ENCODE results near the gene IRS2. TPM values are rescaled to one million over a fixed set of nuclear protein-coding genes. Genes with fewer than 3 reads are reported as not detected.

The IRS2 gene
- total and polyA plus RNA-seq, 2 donors (not counting 1 experiment from before 2014, with no cell fraction given), result 2.3 TPM

DNA sequence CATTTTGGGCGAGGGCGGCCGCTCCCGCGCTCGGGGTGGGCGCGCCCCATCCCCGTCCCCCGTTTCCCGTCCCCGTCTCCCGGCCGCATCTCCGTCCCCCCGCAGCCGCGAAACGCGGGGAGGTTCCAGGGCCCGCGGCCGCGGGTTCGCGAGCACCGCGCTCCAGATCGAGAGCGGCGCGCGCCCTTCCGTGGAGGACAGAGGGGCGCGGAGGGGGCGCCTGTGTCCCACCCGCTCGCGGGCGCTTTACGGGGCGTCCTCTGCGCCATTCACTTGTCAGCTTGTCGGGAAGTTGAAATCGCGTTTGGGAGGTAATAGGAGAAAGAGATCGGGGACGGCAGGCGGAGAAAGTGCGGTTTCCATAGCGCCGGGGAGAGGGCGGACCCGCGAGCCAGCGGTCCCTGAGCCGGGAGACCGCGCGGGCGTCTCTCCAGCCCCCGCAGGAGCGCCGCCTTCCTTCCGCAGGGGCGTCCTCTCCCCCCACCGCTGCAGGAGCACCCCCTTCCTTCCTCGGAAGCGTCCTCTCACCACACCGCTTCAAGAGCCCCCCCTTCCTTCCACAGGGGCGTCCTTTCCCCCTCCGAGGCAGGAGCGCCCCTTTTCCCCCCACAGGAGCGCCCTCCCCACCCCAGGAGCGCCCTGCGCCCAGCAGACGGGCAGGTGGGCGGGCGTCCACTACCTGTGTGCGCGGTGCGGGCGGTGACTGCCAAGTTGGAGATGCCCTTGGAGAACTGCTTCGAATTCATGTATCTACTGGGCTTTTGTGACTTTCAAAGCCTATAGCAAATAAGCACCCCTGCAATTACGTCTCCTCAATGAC, 962 bp upstream of the IRS2 start:
- no peaks in the 10 kb centered on the region for H3K4me1 ChIP-seq (ENCODE audit: control insufficient read depth, extremely low read depth, insufficient read depth, low read length)
- peaks cover 4% of the 10 kb centered on the region for H3K79me2 ChIP-seq (ENCODE audit: control insufficient read depth, insufficient read depth, low read length)
- H3K9me3 ChIP-seq (ENCODE audit: control insufficient read depth, insufficient read depth, low read depth, low read length), result no peaks in the 10 kb centered on the region
- peak overlapping the region; percentile 80 for H3K4me2 ChIP-seq (ENCODE audit: extremely low read depth, insufficient read depth, low read length)
- H2AFZ ChIP-seq (ENCODE audit: low read length), result peak overlapping the region; percentile 67
- no peaks in the 10 kb centered on the region for H3K27me3 ChIP-seq (ENCODE audit: control insufficient read depth, insufficient read depth, low read length)
- H4K20me1 ChIP-seq (ENCODE audit: control insufficient read depth, extremely low read depth, insufficient read depth, low read length), result no peaks in the 10 kb centered on the region
- H3K4me3 ChIP-seq (replicated peaks in 1 of 4; ENCODE audit: control extremely low read depth in 1 of 4, insufficient read depth in 1 of 4, low read depth in 3 of 4, low read length in 4 of 4), result peak overlapping the region; percentile 56 to 80 (median 72)
- H3K36me3 ChIP-seq (ENCODE audit: control insufficient read depth, insufficient read depth, low read length), result peaks cover 3% of the 10 kb centered on the region
- peak in 1 of 2 donors; percentile 48 for DNase-seq (ENCODE audit: low read depth in 2 of 2)
- H3K27ac ChIP-seq (ENCODE audit: insufficient read depth, low read length), result peak overlapping the region; percentile 32
- no peak for TF ChIP-seq EZH2 (IDR thresholded peaks at IDR 0.05; ENCODE audit: low read length, missing control alignments)
- TF ChIP-seq, protein P1, sequence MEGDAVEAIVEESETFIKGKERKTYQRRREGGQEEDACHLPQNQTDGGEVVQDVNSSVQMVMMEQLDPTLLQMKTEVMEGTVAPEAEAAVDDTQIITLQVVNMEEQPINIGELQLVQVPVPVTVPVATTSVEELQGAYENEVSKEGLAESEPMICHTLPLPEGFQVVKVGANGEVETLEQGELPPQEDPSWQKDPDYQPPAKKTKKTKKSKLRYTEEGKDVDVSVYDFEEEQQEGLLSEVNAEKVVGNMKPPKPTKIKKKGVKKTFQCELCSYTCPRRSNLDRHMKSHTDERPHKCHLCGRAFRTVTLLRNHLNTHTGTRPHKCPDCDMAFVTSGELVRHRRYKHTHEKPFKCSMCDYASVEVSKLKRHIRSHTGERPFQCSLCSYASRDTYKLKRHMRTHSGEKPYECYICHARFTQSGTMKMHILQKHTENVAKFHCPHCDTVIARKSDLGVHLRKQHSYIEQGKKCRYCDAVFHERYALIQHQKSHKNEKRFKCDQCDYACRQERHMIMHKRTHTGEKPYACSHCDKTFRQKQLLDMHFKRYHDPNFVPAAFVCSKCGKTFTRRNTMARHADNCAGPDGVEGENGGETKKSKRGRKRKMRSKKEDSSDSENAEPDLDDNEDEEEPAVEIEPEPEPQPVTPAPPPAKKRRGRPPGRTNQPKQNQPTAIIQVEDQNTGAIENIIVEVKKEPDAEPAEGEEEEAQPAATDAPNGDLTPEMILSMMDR (conservative IDR thresholded peaks at IDR 0.05 in 1 of 2, IDR thresholded peaks at IDR 0.05 in 1 of 2; ENCODE audit: low read depth in 1 of 2, low read length in 2 of 2), result no peak
- peak overlapping the region; percentile 70 for H3K9ac ChIP-seq (ENCODE audit: insufficient read depth, low read length)

DNA sequence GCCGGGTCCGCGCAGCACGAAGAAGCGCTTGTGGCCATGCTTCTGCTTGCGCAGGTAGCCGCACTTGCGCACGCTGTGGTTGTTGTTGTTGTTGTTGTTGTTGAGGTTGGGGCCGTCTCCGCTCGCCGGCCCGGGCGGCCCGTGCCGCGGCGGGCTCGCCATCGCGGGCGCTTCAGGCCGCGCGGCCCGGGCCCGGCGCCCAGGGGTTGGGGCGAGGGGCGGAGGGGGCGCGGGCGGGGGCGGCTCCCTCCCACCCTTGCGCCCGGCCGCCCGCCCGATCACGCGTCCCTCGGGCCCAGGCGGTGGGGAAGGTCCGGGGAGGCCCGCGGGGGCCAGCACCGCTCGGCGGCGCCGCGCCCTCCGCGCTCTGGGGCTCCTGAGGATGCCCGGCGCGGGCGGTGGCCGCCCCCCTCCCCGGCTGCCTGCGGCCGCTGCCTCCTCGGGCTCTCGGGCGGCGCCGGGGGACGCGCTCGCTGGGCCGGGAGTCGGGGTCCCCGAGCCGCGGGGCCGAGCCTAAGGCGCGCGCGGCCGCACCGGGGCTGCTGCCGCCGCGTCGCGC, 412 bp downstream of the IRS2 start:
- TF ChIP-seq, protein P1 (conservative IDR thresholded peaks at IDR 0.05 in 1 of 2, IDR thresholded peaks at IDR 0.05 in 1 of 2; ENCODE audit: low read depth in 1 of 2, low read length in 2 of 2), result no peak
- TF ChIP-seq EZH2 (IDR thresholded peaks at IDR 0.05; ENCODE audit: low read length, missing control alignments), result no peak
- Histone ChIP-seq H3K36me3 (ENCODE audit: control insufficient read depth, insufficient read depth, low read length) (peaks cover 7% of the 10 kb centered on the region), H3K4me3 (replicated peaks in 1 of 4; ENCODE audit: control extremely low read depth in 1 of 4, insufficient read depth in 1 of 4, low read depth in 3 of 4, low read length in 4 of 4) (peak overlapping the region; percentile 36 to 80 (median 46)), H3K27ac (ENCODE audit: insufficient read depth, low read length) (no peak overlapping the region), H3K79me2 (ENCODE audit: control insufficient read depth, insufficient read depth, low read length) (peaks cover 11% of the 10 kb centered on the region), H3K4me1 (ENCODE audit: control insufficient read depth, extremely low read depth, insufficient read depth, low read length) (peaks cover 3% of the 10 kb centered on the region), H3K9me3 (ENCODE audit: control insufficient read depth, insufficient read depth, low read depth, low read length) (no peaks in the 10 kb centered on the region), H3K9ac (ENCODE audit: insufficient read depth, low read length) (peak overlapping the region; percentile 48), H2AFZ (ENCODE audit: low read length) (peak overlapping the region; percentile 60), H4K20me1 (ENCODE audit: control insufficient read depth, extremely low read depth, insufficient read depth, low read length) (no peaks in the 10 kb centered on the region), H3K27me3 (ENCODE audit: control insufficient read depth, insufficient read depth, low read length) (no peaks in the 10 kb centered on the region), H3K4me2 (ENCODE audit: extremely low read depth, insufficient read depth, low read length) (no peak overlapping the region)
- DNase-seq (ENCODE audit: low read depth in 2 of 2), result no peak

DNA sequence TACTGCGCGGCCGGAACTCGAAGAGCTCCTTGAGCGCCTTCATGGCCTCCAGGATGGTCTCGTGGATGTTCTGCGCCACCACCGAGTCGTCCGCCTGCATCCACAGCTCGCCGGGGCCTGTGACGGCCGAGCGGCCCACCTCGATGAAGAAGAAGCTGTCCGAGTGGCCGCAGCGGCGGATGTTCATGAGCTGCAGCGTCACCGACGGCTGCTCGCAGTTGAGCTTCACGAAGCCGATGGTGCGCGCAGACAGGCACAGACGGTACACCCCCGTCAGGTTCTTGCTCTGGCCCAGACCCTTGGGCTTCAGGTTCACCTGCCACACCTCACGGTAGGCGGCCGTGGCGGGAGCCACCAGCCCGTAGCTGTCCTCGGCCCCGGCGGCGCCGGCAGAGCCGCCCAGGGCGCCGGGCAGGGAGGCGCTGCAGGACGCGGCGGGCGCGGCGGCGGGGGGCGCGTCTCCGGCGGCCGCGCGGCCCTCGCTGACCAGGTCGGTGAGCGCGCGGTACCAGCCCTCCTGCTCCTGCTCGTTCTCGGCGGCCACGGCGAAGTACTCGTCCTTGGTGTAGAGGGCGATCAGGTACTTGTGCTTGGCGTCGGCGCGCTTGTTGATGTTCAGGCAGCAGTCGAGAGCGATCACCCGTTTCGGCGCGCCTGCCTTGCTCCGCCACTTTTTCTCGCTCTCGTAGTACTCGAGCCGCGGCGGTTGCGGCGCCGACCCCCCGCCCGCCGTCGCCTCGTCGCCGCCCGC, 1.1 kb downstream of the IRS2 start:
- H4K20me1 ChIP-seq (ENCODE audit: control insufficient read depth, extremely low read depth, insufficient read depth, low read length), result no peaks in the 10 kb centered on the region
- H2AFZ ChIP-seq (ENCODE audit: low read length), result peak overlapping the region; percentile 60
- H3K9me3 ChIP-seq (ENCODE audit: control insufficient read depth, insufficient read depth, low read depth, low read length), result no peaks in the 10 kb centered on the region
- H3K79me2 ChIP-seq (ENCODE audit: control insufficient read depth, insufficient read depth, low read length), result peaks cover 12% of the 10 kb centered on the region
- H3K4me2 ChIP-seq (ENCODE audit: extremely low read depth, insufficient read depth, low read length), result peak overlapping the region; percentile 59
- H3K4me3 ChIP-seq (replicated peaks in 1 of 4; ENCODE audit: control extremely low read depth in 1 of 4, insufficient read depth in 1 of 4, low read depth in 3 of 4, low read length in 4 of 4), result peak overlapping the region; percentile 38 to 55 (median 48)
- TF ChIP-seq, protein P1 (conservative IDR thresholded peaks at IDR 0.05 in 1 of 2, IDR thresholded peaks at IDR 0.05 in 1 of 2; ENCODE audit: low read depth in 1 of 2, low read length in 2 of 2), result no peak
- TF ChIP-seq EZH2 (IDR thresholded peaks at IDR 0.05; ENCODE audit: low read length, missing control alignments), result no peak
- H3K27ac ChIP-seq (ENCODE audit: insufficient read depth, low read length), result no peak overlapping the region
- H3K4me1 ChIP-seq (ENCODE audit: control insufficient read depth, extremely low read depth, insufficient read depth, low read length), result peaks cover 3% of the 10 kb centered on the region
- H3K9ac ChIP-seq (ENCODE audit: insufficient read depth, low read length), result peak overlapping the region; percentile 55
- peaks cover 7% of the 10 kb centered on the region for H3K36me3 ChIP-seq (ENCODE audit: control insufficient read depth, insufficient read depth, low read length)
- DNase-seq (ENCODE audit: low read depth in 2 of 2), result peak; percentile 65 to 72
- H3K27me3 ChIP-seq (ENCODE audit: control insufficient read depth, insufficient read depth, low read length), result no peaks in the 10 kb centered on the region

Measured in fibroblast of lung (primary cell).